GM12872 (cell line): ENCODE measurements around the gene KRTAP10-7.

ENCODE experiments used
- TF ChIP-seq, protein P1 (sequence below): IDR thresholded peaks from 3 replicates; pipeline ENCODE4 v1.5.1; 2011; ENCODE audit warnings: low read depth, mild to moderate bottlenecking, low read length, moderate library complexity; ENCODE audit not compliant: insufficient read depth

The KRTAP10-7 gene

GRCh38 chr21:44574457-44575306 lies 25.7 kb upstream of the KRTAP10-7 start:
- TF ChIP-seq, protein P1, sequence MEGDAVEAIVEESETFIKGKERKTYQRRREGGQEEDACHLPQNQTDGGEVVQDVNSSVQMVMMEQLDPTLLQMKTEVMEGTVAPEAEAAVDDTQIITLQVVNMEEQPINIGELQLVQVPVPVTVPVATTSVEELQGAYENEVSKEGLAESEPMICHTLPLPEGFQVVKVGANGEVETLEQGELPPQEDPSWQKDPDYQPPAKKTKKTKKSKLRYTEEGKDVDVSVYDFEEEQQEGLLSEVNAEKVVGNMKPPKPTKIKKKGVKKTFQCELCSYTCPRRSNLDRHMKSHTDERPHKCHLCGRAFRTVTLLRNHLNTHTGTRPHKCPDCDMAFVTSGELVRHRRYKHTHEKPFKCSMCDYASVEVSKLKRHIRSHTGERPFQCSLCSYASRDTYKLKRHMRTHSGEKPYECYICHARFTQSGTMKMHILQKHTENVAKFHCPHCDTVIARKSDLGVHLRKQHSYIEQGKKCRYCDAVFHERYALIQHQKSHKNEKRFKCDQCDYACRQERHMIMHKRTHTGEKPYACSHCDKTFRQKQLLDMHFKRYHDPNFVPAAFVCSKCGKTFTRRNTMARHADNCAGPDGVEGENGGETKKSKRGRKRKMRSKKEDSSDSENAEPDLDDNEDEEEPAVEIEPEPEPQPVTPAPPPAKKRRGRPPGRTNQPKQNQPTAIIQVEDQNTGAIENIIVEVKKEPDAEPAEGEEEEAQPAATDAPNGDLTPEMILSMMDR = peak; percentile 25; the same call in 1 of the 3 replicates

DNA sequence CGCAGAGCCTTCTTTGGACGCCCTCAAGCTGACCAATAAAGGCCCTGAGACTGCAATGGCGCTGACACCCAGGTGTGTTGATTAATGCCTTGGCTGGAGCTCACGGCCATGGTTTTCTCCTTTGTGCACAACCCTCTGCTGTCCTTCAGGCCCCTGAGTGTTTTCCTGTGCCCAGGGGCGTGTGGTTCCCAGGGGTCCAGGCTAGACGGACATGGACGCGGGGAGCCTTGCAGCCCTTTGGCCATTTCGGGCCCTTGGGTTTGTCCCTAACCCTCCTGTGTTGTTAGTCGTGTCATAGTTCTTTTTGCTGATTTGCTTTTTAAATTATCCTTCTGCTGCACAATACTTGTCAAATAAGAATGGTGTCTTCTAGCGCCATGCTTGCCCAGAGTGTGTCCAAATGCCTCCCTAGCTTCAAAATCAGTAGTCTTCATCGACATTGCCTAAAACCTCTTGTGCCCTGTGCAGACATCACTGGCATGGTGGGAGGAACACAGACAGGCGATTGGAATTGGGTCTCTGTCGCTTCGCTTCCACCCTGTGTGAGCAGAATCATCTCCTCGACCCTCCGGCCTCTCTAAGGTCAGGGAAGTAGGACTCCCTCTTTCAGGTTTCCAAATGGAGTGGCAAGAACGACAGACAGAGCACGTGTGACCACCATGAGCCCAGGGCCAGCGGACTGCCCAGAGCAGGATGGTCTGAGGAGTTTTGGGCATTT lies 24.9 kb upstream of the KRTAP10-7 start:
- TF ChIP-seq, protein P1 = no peak

- TF ChIP-seq, protein P1 = no peak
Observed at GRCh38 chr21:44576025-44576420, 24.4 kb upstream of the KRTAP10-7 start.

DNA sequence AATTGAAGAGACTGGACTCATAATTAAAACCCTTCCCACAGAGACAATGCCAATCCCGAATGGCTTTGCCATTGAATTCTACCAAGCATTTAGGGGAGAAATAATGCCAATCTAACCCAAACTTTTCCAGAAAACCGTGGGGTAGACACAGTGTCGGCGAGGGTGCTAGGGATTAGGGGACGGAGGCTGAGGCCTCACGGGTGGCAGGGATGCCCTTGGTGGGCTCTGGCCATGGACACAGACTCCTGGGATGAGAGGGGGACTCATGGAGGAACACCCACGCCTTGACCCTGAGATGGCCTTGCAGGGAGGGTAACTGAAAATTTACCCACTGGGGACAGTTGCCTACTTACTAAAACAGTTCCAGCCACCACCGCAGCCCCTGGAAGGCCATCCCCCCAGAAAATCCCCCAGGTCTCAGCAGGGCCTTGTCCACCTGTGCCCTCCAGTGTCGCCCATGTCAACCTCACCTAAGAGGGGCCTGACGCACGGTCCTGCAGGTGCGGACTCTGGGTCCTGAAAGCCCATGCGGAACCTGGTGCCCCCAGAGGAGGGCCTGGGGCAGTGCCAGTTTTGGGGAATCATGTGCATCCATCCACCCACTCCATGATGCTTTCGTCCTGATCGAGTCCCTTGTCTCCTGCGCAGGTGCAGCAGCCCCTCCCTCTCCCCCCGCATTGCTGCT lies 21.9 kb upstream of the KRTAP10-7 start:
- TF ChIP-seq, protein P1 = no peak

DNA sequence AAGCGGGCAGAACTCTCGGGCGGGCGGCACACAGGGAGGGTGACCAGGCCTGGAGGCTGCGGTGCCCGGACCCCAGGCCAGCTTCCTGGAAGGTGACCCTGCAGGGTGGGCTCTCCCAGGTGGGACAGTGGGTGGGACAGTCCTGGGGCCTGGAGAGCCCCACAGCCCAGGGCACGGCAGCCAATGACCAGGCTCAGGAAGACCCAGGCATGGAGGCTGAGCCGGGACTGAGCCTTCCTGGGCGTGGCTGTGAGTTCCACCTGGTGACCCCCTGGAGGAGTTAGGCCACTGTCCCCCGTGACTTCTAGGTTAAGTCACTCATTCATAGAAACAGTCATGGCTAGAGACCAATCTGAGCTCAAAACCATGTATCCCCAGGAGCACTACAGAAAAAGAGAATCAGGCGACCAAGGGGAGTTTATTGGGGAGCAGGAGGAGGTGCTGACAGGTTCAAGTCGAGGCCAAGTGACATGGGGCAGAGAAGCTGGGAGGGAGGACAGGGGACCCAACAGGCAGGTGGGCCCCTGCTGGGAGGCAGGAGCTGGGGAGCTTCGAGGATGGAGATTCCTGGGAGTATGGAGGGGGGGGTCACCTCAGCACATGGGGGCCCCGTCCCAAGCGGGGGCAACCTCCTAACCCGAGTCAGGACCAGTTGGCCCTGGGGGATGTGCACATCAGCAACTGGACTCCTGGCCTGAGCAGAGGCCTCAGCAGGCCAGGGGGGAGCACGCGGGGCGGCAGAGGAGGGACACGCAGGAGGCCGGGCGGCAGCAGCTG lies 21.2 kb upstream of the KRTAP10-7 start:
- TF ChIP-seq, protein P1 = no peak

DNA sequence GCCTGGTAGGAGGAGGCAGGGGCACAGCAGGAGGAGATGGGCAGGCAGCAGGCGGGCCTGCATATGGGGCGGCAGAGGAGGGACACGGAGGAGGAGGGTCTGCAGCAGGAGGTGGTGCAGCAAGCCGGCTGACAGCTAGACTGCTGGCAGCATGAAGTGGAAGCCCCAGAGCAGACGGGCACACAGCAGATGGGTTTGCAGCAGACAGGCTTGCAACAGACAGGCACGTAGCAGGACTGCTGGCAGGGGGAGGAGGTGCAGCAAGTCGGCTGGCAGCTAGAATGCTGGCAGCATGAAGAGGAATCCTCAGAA lies 20.6 kb upstream of the KRTAP10-7 start:
- TF ChIP-seq, protein P1 = no peak
